ENCODE data around the gene C4orf51. TPM values are rescaled to one million over a fixed set of nuclear protein-coding genes. Genes with fewer than 3 reads are reported as not detected.

The C4orf51 gene
- polyA plus RNA-seq, 1 of the 3 experiments (the other 2 are of a cell fraction): not detected

DNA sequence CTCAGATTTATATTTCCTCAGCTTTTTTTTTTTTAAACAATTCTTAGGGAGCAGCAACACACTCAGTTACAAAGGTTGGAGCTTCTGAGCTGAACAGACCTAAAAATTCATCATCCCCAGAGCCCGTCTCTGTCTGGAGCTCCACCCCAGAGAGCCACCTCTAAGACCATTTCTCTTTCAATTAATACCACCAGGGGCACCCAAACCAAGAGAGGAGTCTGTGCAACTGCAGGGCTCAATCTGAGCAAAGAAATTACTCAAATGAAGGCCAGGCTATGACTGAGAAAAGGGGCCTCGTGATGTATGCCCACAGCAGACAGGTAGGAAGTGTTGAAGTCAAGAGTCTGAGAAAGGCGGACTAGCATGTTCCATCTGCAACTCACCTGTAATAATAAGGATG, 95.5 kb downstream of the C4orf51 start:
- CTCF ChIA-PET: no interaction called here
- TF ChIP-seq, protein P1, sequence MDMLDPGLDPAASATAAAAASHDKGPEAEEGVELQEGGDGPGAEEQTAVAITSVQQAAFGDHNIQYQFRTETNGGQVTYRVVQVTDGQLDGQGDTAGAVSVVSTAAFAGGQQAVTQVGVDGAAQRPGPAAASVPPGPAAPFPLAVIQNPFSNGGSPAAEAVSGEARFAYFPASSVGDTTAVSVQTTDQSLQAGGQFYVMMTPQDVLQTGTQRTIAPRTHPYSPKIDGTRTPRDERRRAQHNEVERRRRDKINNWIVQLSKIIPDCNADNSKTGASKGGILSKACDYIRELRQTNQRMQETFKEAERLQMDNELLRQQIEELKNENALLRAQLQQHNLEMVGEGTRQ (IDR thresholded peaks at IDR 0.05; ENCODE audit: borderline replicate concordance, low read depth, low read length): no peak
- TF ChIP-seq, protein P2, sequence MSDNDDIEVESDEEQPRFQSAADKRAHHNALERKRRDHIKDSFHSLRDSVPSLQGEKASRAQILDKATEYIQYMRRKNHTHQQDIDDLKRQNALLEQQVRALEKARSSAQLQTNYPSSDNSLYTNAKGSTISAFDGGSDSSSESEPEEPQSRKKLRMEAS (IDR thresholded peaks at IDR 0.05; ENCODE audit: low read depth): no peak
- TF ChIP-seq RXRA (IDR thresholded peaks at IDR 0.05; ENCODE audit: borderline replicate concordance, low read depth) (no peak), FOXM1 (IDR thresholded peaks at IDR 0.05; ENCODE audit: low read depth) (no peak), RFX5 (IDR thresholded peaks at IDR 0.05; ENCODE audit: low read length) (no peak), RAD21 (IDR thresholded peaks at IDR 0.05; ENCODE audit: low read length) (no peak), NFIC (IDR thresholded peaks at IDR 0.05; ENCODE audit: borderline replicate concordance) (no peak), TCF12 (IDR thresholded peaks at IDR 0.05) (no peak), FOXJ3 (CRISPR knock-in tag; IDR thresholded peaks at IDR 0.05) (no peak), TAF1 (IDR thresholded peaks at IDR 0.05; ENCODE audit: borderline replicate concordance, low read depth, low read length) (no peak), GABPA (IDR thresholded peaks at IDR 0.05; ENCODE audit: low read depth) (no peak), ELF1 (IDR thresholded peaks at IDR 0.05) (no peak), EZH2phosphoT487 (IDR thresholded peaks at IDR 0.05; ENCODE audit: borderline replicate concordance, low read depth) (no peak)
- TF ChIP-seq, protein P3, sequence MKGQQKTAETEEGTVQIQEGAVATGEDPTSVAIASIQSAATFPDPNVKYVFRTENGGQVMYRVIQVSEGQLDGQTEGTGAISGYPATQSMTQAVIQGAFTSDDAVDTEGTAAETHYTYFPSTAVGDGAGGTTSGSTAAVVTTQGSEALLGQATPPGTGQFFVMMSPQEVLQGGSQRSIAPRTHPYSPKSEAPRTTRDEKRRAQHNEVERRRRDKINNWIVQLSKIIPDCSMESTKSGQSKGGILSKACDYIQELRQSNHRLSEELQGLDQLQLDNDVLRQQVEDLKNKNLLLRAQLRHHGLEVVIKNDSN (IDR thresholded peaks at IDR 0.05; ENCODE audit: borderline replicate concordance, low read depth): no peak
- TF ChIP-seq, protein P4, sequence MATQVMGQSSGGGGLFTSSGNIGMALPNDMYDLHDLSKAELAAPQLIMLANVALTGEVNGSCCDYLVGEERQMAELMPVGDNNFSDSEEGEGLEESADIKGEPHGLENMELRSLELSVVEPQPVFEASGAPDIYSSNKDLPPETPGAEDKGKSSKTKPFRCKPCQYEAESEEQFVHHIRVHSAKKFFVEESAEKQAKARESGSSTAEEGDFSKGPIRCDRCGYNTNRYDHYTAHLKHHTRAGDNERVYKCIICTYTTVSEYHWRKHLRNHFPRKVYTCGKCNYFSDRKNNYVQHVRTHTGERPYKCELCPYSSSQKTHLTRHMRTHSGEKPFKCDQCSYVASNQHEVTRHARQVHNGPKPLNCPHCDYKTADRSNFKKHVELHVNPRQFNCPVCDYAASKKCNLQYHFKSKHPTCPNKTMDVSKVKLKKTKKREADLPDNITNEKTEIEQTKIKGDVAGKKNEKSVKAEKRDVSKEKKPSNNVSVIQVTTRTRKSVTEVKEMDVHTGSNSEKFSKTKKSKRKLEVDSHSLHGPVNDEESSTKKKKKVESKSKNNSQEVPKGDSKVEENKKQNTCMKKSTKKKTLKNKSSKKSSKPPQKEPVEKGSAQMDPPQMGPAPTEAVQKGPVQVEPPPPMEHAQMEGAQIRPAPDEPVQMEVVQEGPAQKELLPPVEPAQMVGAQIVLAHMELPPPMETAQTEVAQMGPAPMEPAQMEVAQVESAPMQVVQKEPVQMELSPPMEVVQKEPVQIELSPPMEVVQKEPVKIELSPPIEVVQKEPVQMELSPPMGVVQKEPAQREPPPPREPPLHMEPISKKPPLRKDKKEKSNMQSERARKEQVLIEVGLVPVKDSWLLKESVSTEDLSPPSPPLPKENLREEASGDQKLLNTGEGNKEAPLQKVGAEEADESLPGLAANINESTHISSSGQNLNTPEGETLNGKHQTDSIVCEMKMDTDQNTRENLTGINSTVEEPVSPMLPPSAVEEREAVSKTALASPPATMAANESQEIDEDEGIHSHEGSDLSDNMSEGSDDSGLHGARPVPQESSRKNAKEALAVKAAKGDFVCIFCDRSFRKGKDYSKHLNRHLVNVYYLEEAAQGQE (IDR thresholded peaks at IDR 0.05; ENCODE audit: low read depth, low read length): no peak
- Histone ChIP-seq H3F3A (replicated peaks; ENCODE audit: insufficient read depth) (peaks cover 6% of the 10 kb centered on the region), H3K9me3 (no peaks in the 10 kb centered on the region), H2AFZ (ENCODE audit: low read depth) (no peak overlapping the region), H3K27me3 (ENCODE audit: insufficient read depth) (no peaks in the 10 kb centered on the region), H3K4me1 (ENCODE audit: control insufficient read depth in 1 of 2, insufficient read depth in 2 of 2, low read depth in 1 of 2, low read length in 1 of 2) (no peaks in the 10 kb centered on the region; a peak in 1 of 4 replicates), H4K20me1 (ENCODE audit: insufficient read depth) (no peaks in the 10 kb centered on the region), H3K27ac (ENCODE audit: low read depth in 2 of 2, low read length in 1 of 2) (no peak overlapping the region), H3K79me2 (ENCODE audit: insufficient read depth) (no peaks in the 10 kb centered on the region), H3K36me3 (replicated peaks in 1 of 2; ENCODE audit: control insufficient read depth in 1 of 2, insufficient read depth in 2 of 2, low read length in 1 of 2) (peaks cover 51 to 68% of the 10 kb centered on the region in 2 experiments), H3K4me2 (no peak overlapping the region), H3K4me3 (ENCODE audit: low read depth in 2 of 2, low read length in 1 of 2) (no peak overlapping the region), H3K9me2 (no peaks in the 10 kb centered on the region), H3K9ac (no peak overlapping the region)
- POLR2A ChIA-PET: no interaction called here
- DNase-seq: no peak
- WGBS (ENCODE audit: low lambda C conversion rate): 93% methylated on average over 3 of the region's 3 CpGs
